HepG2 (cell line): ENCODE data around the gene HES2. TPM values are rescaled to one million over a fixed set of nuclear protein-coding genes. Genes with fewer than 3 reads are reported as not detected.
A peak's percentile ranks its signal among the peaks of the same experiment; 100 is the strongest.

Source experiments
- BRF2 ChIP-seq: sonication (generic); formaldehyde crosslinking; IDR thresholded peaks from 2 replicates; pipeline ENCODE4 v1.8.1; 2022; ENCODE audit warnings: mild to moderate bottlenecking, missing genetic modification reagents
- CENPX ChIP-seq: sonication (generic); formaldehyde crosslinking; IDR thresholded peaks from 2 replicates; pipeline ENCODE4 v1.9.0; 2021; ENCODE audit warnings: mild to moderate bottlenecking, missing genetic modification reagents, moderate library complexity
- E2F5 ChIP-seq: sonication (generic); formaldehyde crosslinking; conservative IDR thresholded peaks from 2 replicates; pipeline ENCODE4 v1.4.0; 2020; ENCODE audit warnings: missing genetic modification reagents
- ETV6 ChIP-seq: sonication (generic); formaldehyde crosslinking; conservative IDR thresholded peaks from 2 replicates; pipeline ENCODE4 v1.4.0; 2020; ENCODE audit warnings: missing genetic modification reagents
- FIP1L1 ChIP-seq: fragments of 200-400 bp; formaldehyde crosslinking; IDR thresholded peaks from 2 replicates; pipeline ENCODE4 v1.6.1; 2018; ENCODE audit warnings: low read depth, mild to moderate bottlenecking, low read length, moderate library complexity, borderline replicate concordance; ENCODE audit not compliant: insufficient read depth
- HNRNPUL1 ChIP-seq: fragments of 200-400 bp; formaldehyde crosslinking; IDR thresholded peaks from 2 replicates; pipeline ENCODE4 v1.6.1; 2017; ENCODE audit warnings: low read depth, mild to moderate bottlenecking, low read length, moderate library complexity
- MED13 ChIP-seq: sonication (generic); formaldehyde crosslinking; IDR thresholded peaks from 2 replicates; pipeline ENCODE4 v1.5.0; 2020; ENCODE audit warnings: missing genetic modification reagents
- NBN ChIP-seq: fragments of 450-650 bp; conservative IDR thresholded peaks from 2 replicates; pipeline ENCODE4 v1.6.1; 2017
- NFIB ChIP-seq: sonication (generic); formaldehyde crosslinking; IDR thresholded peaks from 2 replicates; pipeline ENCODE4 v1.9.0; 2021; ENCODE audit warnings: missing genetic modification reagents, mild to moderate bottlenecking, borderline replicate concordance
- PHF20 ChIP-seq: sonication (generic); formaldehyde crosslinking; IDR thresholded peaks from 2 replicates; pipeline ENCODE4 v1.5.0; 2020; ENCODE audit warnings: mild to moderate bottlenecking, missing genetic modification reagents
- PTBP1 ChIP-seq: fragments of 200-400 bp; formaldehyde crosslinking; IDR thresholded peaks from 2 replicates; pipeline ENCODE4 v1.6.1; 2018; ENCODE audit warnings: low read length, low read depth; ENCODE audit not compliant: poor library complexity, severe bottlenecking
- RARG ChIP-seq: sonication (generic); formaldehyde crosslinking; IDR thresholded peaks from 2 replicates; pipeline ENCODE4 v1.4.0; 2020; ENCODE audit warnings: low read depth, mild to moderate bottlenecking, missing genetic modification reagents
- RNF2 ChIP-seq: fragments of 450-650 bp; conservative IDR thresholded peaks from 2 replicates; pipeline ENCODE4 v1.6.1; 2016; ENCODE audit warnings: low read depth
- RXRB ChIP-seq: IDR thresholded peaks from 2 replicates; pipeline ENCODE4 v1.6.1; 2016; ENCODE audit warnings: borderline replicate concordance, missing genetic modification reagents, missing compliant biosample characterization
- TCF7 ChIP-seq: sonication (generic); IDR thresholded peaks from 2 replicates; pipeline ENCODE4 v1.6.1; 2016; ENCODE audit warnings: antibody characterized with exemption, low read depth
- YEATS2 ChIP-seq: sonication (generic); formaldehyde crosslinking; IDR thresholded peaks from 2 replicates; pipeline ENCODE4 v1.4.0; 2020; ENCODE audit warnings: missing genetic modification reagents, borderline replicate concordance
- ZC3H4 ChIP-seq: sonication (generic); formaldehyde crosslinking; IDR thresholded peaks from 2 replicates; pipeline ENCODE4 v1.4.0; 2020; ENCODE audit warnings: missing genetic modification reagents, borderline replicate concordance
- ZNF251 ChIP-seq: sonication (generic); formaldehyde crosslinking; IDR thresholded peaks from 2 replicates; pipeline ENCODE4 v1.9.0; 2021; ENCODE audit warnings: mild to moderate bottlenecking, missing genetic modification reagents
- ZNF264 ChIP-seq: sonication (generic); formaldehyde crosslinking; IDR thresholded peaks from 2 replicates; pipeline ENCODE4 v1.4.0; 2020; ENCODE audit warnings: missing genetic modification reagents
- ZNF451 ChIP-seq: sonication (generic); formaldehyde crosslinking; IDR thresholded peaks from 2 replicates; pipeline ENCODE4 v1.5.0; 2020; ENCODE audit warnings: mild to moderate bottlenecking, missing genetic modification reagents
- ZNF619 ChIP-seq: sonication (generic); formaldehyde crosslinking; IDR thresholded peaks from 2 replicates; pipeline ENCODE4 v1.4.0; 2020; ENCODE audit warnings: mild to moderate bottlenecking, missing genetic modification reagents
- ZNF841 ChIP-seq: sonication (generic); formaldehyde crosslinking; IDR thresholded peaks from 2 replicates; pipeline ENCODE4 v1.8.1; 2023; ENCODE audit warnings: missing genetic modification reagents, borderline replicate concordance
- ZNF879 ChIP-seq: sonication (generic); formaldehyde crosslinking; IDR thresholded peaks from 2 replicates; pipeline ENCODE4 v1.8.1; 2023; ENCODE audit warnings: missing genetic modification reagents
- polyA plus RNA-seq, 8 experiments: library from polyadenylated mRNA; depleted of rRNA in 3 of 8; stranded (reverse) in 7 of 8; unstranded in 1 of 8; fragments of >200 nt; fragmentation: Illumina TruSeq in 4 of 8; extraction: Trizol in 4 of 8; gene quantifications; 2 replicates each; pipeline versions ENCODE4 v1.2.1 to v1.2.3, GENCODE V29; 2011 to 2016; ENCODE audit warnings: low read depth in 4 of 8, missing spikeins in 1 of 8, mixed read lengths in 1 of 8; ENCODE audit not compliant: insufficient read depth in 1 of 8
- total RNA-seq, 5 experiments: library from RNA; depleted of rRNA; stranded (reverse); fragments of >200 nt; fragmentation: Illumina TruSeq; extraction: Trizol; gene quantifications; 2 replicates each; pipeline ENCODE4 v1.2.3, GENCODE V29; 2016; ENCODE audit warnings: low read depth in 1 of 5
- TF ChIP-seq, protein P1 (sequence below): sonication (generic); formaldehyde crosslinking; IDR thresholded peaks from 2 replicates; pipeline ENCODE4 v1.4.0; 2020; ENCODE audit warnings: missing genetic modification reagents
- TF ChIP-seq, protein P2 (sequence below): sonication (generic); formaldehyde crosslinking; IDR thresholded peaks from 2 replicates; pipeline ENCODE4 v1.8.0; 2022; ENCODE audit warnings: missing genetic modification reagents, mild to moderate bottlenecking, moderate library complexity, borderline replicate concordance

Gene HES2
- total and polyA plus RNA-seq, 2 of the 13 experiments (the other 11 are each of a cell fraction or from before 2014, with no cell fraction given), result 0.11 to 0.17 TPM

- no peak for TF ChIP-seq BRF2 (CRISPR knock-in tag)
- no peak; the same call in 1 of the 2 replicates for TF ChIP-seq FIP1L1
- TF ChIP-seq ZNF451 (CRISPR knock-in tag), result no peak; the same call in 1 of the 2 replicates
- no peak for TF ChIP-seq PTBP1
- TF ChIP-seq ZC3H4 (CRISPR knock-in tag), result no peak
- TF ChIP-seq YEATS2 (CRISPR knock-in tag), result no peak
- TF ChIP-seq ZNF251 (CRISPR knock-in tag), result no peak
- TF ChIP-seq ZNF264, result peak; percentile 17; the same call in 1 of the 2 replicates
- TF ChIP-seq RXRB (CRISPR knock-in tag), result peak; percentile 62
- TF ChIP-seq, protein P1, sequence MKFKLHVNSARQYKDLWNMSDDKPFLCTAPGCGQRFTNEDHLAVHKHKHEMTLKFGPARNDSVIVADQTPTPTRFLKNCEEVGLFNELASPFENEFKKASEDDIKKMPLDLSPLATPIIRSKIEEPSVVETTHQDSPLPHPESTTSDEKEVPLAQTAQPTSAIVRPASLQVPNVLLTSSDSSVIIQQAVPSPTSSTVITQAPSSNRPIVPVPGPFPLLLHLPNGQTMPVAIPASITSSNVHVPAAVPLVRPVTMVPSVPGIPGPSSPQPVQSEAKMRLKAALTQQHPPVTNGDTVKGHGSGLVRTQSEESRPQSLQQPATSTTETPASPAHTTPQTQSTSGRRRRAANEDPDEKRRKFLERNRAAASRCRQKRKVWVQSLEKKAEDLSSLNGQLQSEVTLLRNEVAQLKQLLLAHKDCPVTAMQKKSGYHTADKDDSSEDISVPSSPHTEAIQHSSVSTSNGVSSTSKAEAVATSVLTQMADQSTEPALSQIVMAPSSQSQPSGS (CRISPR knock-in tag), result no peak; the same call in 1 of the 2 replicates
- no peak for TF ChIP-seq TCF7
- TF ChIP-seq ZNF879 (CRISPR knock-in tag), result no peak; the same call in 1 of the 2 replicates
- no peak for TF ChIP-seq ZNF841
- peak; percentile 65; the same call in 1 of the 2 replicates for TF ChIP-seq HNRNPUL1
- TF ChIP-seq CENPX (CRISPR knock-in tag), result no peak
- TF ChIP-seq ETV6 (CRISPR knock-in tag), result 0 out of 2 replicates have a peak, but pooled peaks have one; percentile 24
- TF ChIP-seq ZNF619, result no peak
- TF ChIP-seq NBN, result no peak
- TF ChIP-seq E2F5 (CRISPR knock-in tag), result no peak
- no peak for TF ChIP-seq MED13
- TF ChIP-seq RNF2, result no peak
- no peak for TF ChIP-seq NFIB (CRISPR knock-in tag)
- TF ChIP-seq, protein P2, sequence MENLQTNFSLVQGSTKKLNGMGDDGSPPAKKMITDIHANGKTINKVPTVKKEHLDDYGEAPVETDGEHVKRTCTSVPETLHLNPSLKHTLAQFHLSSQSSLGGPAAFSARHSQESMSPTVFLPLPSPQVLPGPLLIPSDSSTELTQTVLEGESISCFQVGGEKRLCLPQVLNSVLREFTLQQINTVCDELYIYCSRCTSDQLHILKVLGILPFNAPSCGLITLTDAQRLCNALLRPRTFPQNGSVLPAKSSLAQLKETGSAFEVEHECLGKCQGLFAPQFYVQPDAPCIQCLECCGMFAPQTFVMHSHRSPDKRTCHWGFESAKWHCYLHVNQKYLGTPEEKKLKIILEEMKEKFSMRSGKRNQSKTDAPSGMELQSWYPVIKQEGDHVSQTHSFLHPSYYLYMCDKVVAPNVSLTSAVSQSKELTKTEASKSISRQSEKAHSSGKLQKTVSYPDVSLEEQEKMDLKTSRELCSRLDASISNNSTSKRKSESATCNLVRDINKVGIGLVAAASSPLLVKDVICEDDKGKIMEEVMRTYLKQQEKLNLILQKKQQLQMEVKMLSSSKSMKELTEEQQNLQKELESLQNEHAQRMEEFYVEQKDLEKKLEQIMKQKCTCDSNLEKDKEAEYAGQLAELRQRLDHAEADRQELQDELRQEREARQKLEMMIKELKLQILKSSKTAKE (CRISPR knock-in tag), result peak; percentile 45
- no peak for TF ChIP-seq RARG (CRISPR knock-in tag)
- TF ChIP-seq PHF20 (CRISPR knock-in tag), result no peak
These were observed 28.4 kb upstream of the HES2 start (continued) for GRCh38 chr1:6447818-6448748.
